ENCODE results near the gene COL6A2. TPM values are rescaled to one million over a fixed set of nuclear protein-coding genes. Genes with fewer than 3 reads are reported as not detected.
A peak's percentile ranks its signal among the peaks of the same experiment; 100 is the strongest.

The COL6A2 gene
- total RNA-seq, 6 experiments from 2014 or later: 17.3 to 81.7 (median 38.4) TPM

- H3K4me3 ChIP-seq: no peak overlapping the region
- peak; percentile 28 to 60 (median 54) for DNase-seq
- ATAC-seq: peak in 1 of 4 donors; percentile 0
- H3K27me3 ChIP-seq: no peaks in the 10 kb centered on the region
- WGBS (ENCODE audit: insufficient coverage, low coverage, low lambda C conversion rate, missing lambda C conversion rate): 63% methylated on average over 2 of the region's 47 CpGs
- H3K4me1 ChIP-seq: peaks cover 0 to 34% (median 1%) of the 10 kb centered on the region in 4 donors
- H3K27ac ChIP-seq: peak overlapping the region in 1 of 3 donors; percentile 99
- H3K36me3 ChIP-seq: peaks cover 0 to 65% (median 32%) of the 10 kb centered on the region in 4 donors
- H3K9me3 ChIP-seq: no peaks in the 10 kb centered on the region
- TF ChIP-seq CTCF (IDR thresholded peaks at IDR 0.05) (no peak), POLR2A (IDR thresholded peaks at IDR 0.05) (no peak)
- intact Hi-C loops (cut with DNase I): no loop called here
These were observed 53.5 kb downstream of the COL6A2 start for GRCh38 chr21:46151261-46151988.

- Histone ChIP-seq H3K4me3 (peak overlapping the region in 2 of 3 donors; percentile 87 to 94), H3K36me3 (peaks cover 0 to 56% (median 27%) of the 10 kb centered on the region in 4 donors), H3K27me3 (no peaks in the 10 kb centered on the region), H3K4me1 (peaks cover 0 to 34% (median 3%) of the 10 kb centered on the region in 4 donors), H3K27ac (peak overlapping the region; percentile 91 to 99 (median 93)), H3K9me3 (no peaks in the 10 kb centered on the region)
- intact Hi-C loops (cut with DNase I): no loop called here
- peak; percentile 30 to 61 (median 56) for DNase-seq
- 74% methylated on average over 10 of the region's 45 CpGs for WGBS (ENCODE audit: insufficient coverage, low coverage, low lambda C conversion rate, missing lambda C conversion rate)
- ATAC-seq: no peak
- no peak for TF ChIP-seq CTCF (IDR thresholded peaks at IDR 0.05)
- TF ChIP-seq POLR2A (IDR thresholded peaks at IDR 0.05): no peak
These were observed 54.3 kb downstream of the COL6A2 start for GRCh38 chr21:46151989-46152926.

GRCh38 chr21:46152927-46153246 is 55.0 kb downstream of the COL6A2 start:
- DNase-seq (peak; percentile 43 to 69 (median 61)), ATAC-seq (peak in 2 of 4 donors; percentile 0)
- peak overlapping the region; percentile 66 to 94 (median 87) for H3K4me3 ChIP-seq
- peaks cover 0 to 34% (median 3%) of the 10 kb centered on the region in 4 donors for H3K4me1 ChIP-seq
- no peaks in the 10 kb centered on the region for H3K27me3 ChIP-seq
- TF ChIP-seq CTCF (IDR thresholded peaks at IDR 0.05) (no peak), POLR2A (IDR thresholded peaks at IDR 0.05) (no peak)
- peaks cover 0 to 50% (median 24%) of the 10 kb centered on the region in 4 donors for H3K36me3 ChIP-seq
- H3K27ac ChIP-seq: peak overlapping the region; percentile 91 to 99 (median 93)
- no peaks in the 10 kb centered on the region for H3K9me3 ChIP-seq
- WGBS (ENCODE audit: insufficient coverage, low coverage, low lambda C conversion rate, missing lambda C conversion rate): 30% methylated on average over 9 of the region's 18 CpGs
- intact Hi-C loops (cut with DNase I): no loop called here

- Histone ChIP-seq H3K9me3 (no peaks in the 10 kb centered on the region), H3K27ac (peak overlapping the region; percentile 91 to 99 (median 93)), H3K4me3 (peak overlapping the region; percentile 66 to 94 (median 87)), H3K4me1 (peaks cover 0 to 34% (median 3%) of the 10 kb centered on the region in 4 donors), H3K36me3 (peaks cover 0 to 44% (median 20%) of the 10 kb centered on the region in 4 donors), H3K27me3 (no peaks in the 10 kb centered on the region)
- DNase-seq (peak; percentile 78 to 91 (median 91)), ATAC-seq (peak; percentile 36 to 67 (median 49))
- intact Hi-C loops (cut with DNase I): no loop called here
- peak; percentile 58 to 74 (median 70) for TF ChIP-seq CTCF (IDR thresholded peaks at IDR 0.05)
- TF ChIP-seq POLR2A (IDR thresholded peaks at IDR 0.05): peak; percentile 34
- 40% methylated on average over 1 of the region's 33 CpGs for WGBS (ENCODE audit: insufficient coverage, low coverage, low lambda C conversion rate, missing lambda C conversion rate)
These were observed 55.6 kb downstream of the COL6A2 start for GRCh38 chr21:46153247-46154154.

All from right lobe of liver (tissue), 6 donors.